Activated CD8-positive, alpha-beta T cell treated with anti-CD3 and anti-CD28 coated beads for 36 hours (primary cell): ENCODE data around the gene EAF2. TPM values are rescaled to one million over a fixed set of nuclear protein-coding genes. Genes with fewer than 3 reads are reported as not detected.
"Not testable (repeated sequence)": the region's sequence is repeated elsewhere in the genome, so short reads cannot be mapped to it uniquely, and the experiment has no call there.

Experiments
- ATAC-seq: fragments of 200-7000 bp; cut with Tn5 transposase; one replicate; pipeline ENCODE4 v1.10.0; 2021; ENCODE audit warnings: mild to moderate bottlenecking, moderate library complexity
- CTCF ChIA-PET: fragments of 350-600 bp; sonication (Branson Sonifier 250); formaldehyde crosslinking; loops from one replicate; lab custom pipeline; 2021; ENCODE audit warnings: antibody characterized with exemption; lab: Charles Lee
- POLR2A ChIA-PET: fragments of 350-600 bp; sonication (Branson Sonifier 250); formaldehyde crosslinking; loops from one replicate; lab custom pipeline; 2021; ENCODE audit warnings: antibody characterized with exemption; lab: Charles Lee
- DNase-seq: peaks from one replicate; pipeline ENCODE4 v3.0.0-alpha.2; 2020
- H3K27ac Mint-ChIP-seq: one replicate; pipeline ENCODE4 v1.8.0; 2021; ENCODE audit warnings: mild to moderate bottlenecking, mixed read lengths
- H3K27me3 Mint-ChIP-seq: one replicate; pipeline ENCODE4 v1.8.0; 2021; ENCODE audit warnings: mixed read lengths
- H3K36me3 Mint-ChIP-seq: one replicate; pipeline ENCODE4 v1.8.0; 2021; ENCODE audit warnings: low read depth, mixed read lengths
- H3K4me1 Mint-ChIP-seq: one replicate; pipeline ENCODE4 v1.8.0; 2021; ENCODE audit warnings: low read depth, mixed read lengths
- H3K4me3 Mint-ChIP-seq: one replicate; pipeline ENCODE4 v1.8.0; 2021; ENCODE audit warnings: mild to moderate bottlenecking, moderate library complexity, mixed read lengths
- H3K9me3 Mint-ChIP-seq: one replicate; pipeline ENCODE4 v1.8.0; 2021; ENCODE audit warnings: mixed read lengths
- intact Hi-C: fragments of 100-400 bp; cut with micrococcal nuclease; formaldehyde crosslinking; loops from one replicate; pipeline ENCODE4 v1.10.0; 2022
- total RNA-seq, 2 experiments: library from RNA; stranded (reverse); gene quantifications; one replicate each; pipeline ENCODE4 v1.2.3, GENCODE V29; 2021
- TF ChIP-seq, protein P1 (sequence below): fragments of 200-600 bp; IDR thresholded peaks from one replicate; pipeline ENCODE4 v1.8.0; 2022; ENCODE audit warnings: antibody characterized with exemption, mild to moderate bottlenecking

Gene EAF2
- total RNA-seq, 2 experiments from 2014 or later, result 13.4 to 14.4 TPM

DNA sequence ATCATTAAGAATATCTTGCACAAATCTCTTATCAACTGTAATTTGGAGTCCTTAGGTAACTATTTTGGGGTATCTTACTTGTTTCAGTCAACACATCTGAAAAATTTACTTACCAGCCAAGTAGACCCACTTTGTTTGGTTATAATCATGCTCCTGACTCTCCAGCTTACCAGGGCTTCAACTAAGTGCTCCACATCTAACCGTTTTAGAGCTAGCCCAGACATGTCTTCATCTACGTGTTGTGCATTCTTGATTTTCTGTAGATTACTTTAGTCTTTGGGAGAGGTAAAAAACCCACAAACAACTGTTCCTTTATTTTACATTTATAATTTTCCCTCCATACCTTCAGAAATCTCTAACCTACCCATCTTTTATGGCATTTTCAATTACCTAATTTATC is 17.2 kb downstream of the EAF2 start:
- Mint-ChIP-seq H3K4me1 (no peaks in the 10 kb centered on the region), H3K27ac (no peak overlapping the region), H3K27me3 (no peaks in the 10 kb centered on the region), H3K9me3 (no peaks in the 10 kb centered on the region), H3K36me3 (peaks cover 4% of the 10 kb centered on the region), H3K4me3 (no peak overlapping the region)
- DNase-seq (no peak), ATAC-seq (no peak)
- POLR2A ChIA-PET, result no interaction called here
- CTCF ChIA-PET, result no interaction called here
- TF ChIP-seq, protein P1, sequence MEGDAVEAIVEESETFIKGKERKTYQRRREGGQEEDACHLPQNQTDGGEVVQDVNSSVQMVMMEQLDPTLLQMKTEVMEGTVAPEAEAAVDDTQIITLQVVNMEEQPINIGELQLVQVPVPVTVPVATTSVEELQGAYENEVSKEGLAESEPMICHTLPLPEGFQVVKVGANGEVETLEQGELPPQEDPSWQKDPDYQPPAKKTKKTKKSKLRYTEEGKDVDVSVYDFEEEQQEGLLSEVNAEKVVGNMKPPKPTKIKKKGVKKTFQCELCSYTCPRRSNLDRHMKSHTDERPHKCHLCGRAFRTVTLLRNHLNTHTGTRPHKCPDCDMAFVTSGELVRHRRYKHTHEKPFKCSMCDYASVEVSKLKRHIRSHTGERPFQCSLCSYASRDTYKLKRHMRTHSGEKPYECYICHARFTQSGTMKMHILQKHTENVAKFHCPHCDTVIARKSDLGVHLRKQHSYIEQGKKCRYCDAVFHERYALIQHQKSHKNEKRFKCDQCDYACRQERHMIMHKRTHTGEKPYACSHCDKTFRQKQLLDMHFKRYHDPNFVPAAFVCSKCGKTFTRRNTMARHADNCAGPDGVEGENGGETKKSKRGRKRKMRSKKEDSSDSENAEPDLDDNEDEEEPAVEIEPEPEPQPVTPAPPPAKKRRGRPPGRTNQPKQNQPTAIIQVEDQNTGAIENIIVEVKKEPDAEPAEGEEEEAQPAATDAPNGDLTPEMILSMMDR, result no peak
- intact Hi-C loops, result no loop called here

DNA sequence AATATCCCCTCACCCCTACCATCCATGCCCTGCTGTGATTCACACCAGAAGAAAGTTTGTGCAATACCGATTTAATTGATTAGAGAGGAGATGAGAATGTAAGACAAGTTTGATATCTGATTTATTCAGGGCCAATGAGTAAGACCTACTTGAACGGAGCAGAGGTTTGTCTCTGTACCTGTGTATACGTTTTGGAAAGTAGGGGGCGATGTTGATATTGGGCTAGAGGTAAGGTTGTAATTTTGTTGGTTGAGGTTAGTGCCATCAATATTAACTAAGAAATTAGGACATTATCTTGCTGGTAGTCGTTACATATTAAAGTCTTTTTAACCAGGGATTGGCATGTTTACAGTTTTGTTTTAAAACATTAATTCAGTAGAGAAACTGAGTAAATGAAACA is 20.5 kb downstream of the EAF2 start:
- H3K36me3 Mint-ChIP-seq, result peaks cover 27% of the 10 kb centered on the region
- peaks cover 2% of the 10 kb centered on the region for H3K9me3 Mint-ChIP-seq
- TF ChIP-seq, protein P1, result no peak
- POLR2A ChIA-PET, result no interaction called here
- no peak overlapping the region for H3K27ac Mint-ChIP-seq
- DNase-seq (peak; percentile 3), ATAC-seq (no peak)
- intact Hi-C loops, result no loop called here
- CTCF ChIA-PET, result no interaction called here
- no peaks in the 10 kb centered on the region for H3K27me3 Mint-ChIP-seq
- no peak overlapping the region for H3K4me3 Mint-ChIP-seq
- no peaks in the 10 kb centered on the region for H3K4me1 Mint-ChIP-seq

GRCh38 chr3:121857778-121858177 is 22.8 kb downstream of the EAF2 start:
- DNase-seq, CTCF ChIA-PET, H3K27ac Mint-ChIP-seq, H3K27me3 Mint-ChIP-seq, intact Hi-C loops, H3K9me3 Mint-ChIP-seq, H3K4me1 Mint-ChIP-seq, H3K4me3 Mint-ChIP-seq, ATAC-seq, POLR2A ChIA-PET: not testable (repeated sequence)
- peaks cover 27% of the 10 kb centered on the region for H3K36me3 Mint-ChIP-seq

GRCh38 chr3:121863247-121863646 is 28.2 kb downstream of the EAF2 start:
- H3K4me3 Mint-ChIP-seq, ATAC-seq, CTCF ChIA-PET, POLR2A ChIA-PET, H3K27ac Mint-ChIP-seq, H3K9me3 Mint-ChIP-seq, intact Hi-C loops, DNase-seq, H3K4me1 Mint-ChIP-seq, H3K27me3 Mint-ChIP-seq: not testable (repeated sequence)
- peaks cover 24% of the 10 kb centered on the region for H3K36me3 Mint-ChIP-seq

- Mint-ChIP-seq H3K4me3 (no peak overlapping the region), H3K4me1 (no peaks in the 10 kb centered on the region), H3K36me3 (peaks cover 19% of the 10 kb centered on the region), H3K27ac (no peak overlapping the region), H3K27me3 (no peaks in the 10 kb centered on the region), H3K9me3 (no peaks in the 10 kb centered on the region)
- POLR2A ChIA-PET, result no interaction called here
- CTCF ChIA-PET, result no interaction called here
- TF ChIP-seq, protein P1, result no peak
- ATAC-seq (no peak), DNase-seq (no peak)
- intact Hi-C loops, result no loop called here
Observed at GRCh38 chr3:121863801-121864200, 28.8 kb downstream of the EAF2 start.

DNA sequence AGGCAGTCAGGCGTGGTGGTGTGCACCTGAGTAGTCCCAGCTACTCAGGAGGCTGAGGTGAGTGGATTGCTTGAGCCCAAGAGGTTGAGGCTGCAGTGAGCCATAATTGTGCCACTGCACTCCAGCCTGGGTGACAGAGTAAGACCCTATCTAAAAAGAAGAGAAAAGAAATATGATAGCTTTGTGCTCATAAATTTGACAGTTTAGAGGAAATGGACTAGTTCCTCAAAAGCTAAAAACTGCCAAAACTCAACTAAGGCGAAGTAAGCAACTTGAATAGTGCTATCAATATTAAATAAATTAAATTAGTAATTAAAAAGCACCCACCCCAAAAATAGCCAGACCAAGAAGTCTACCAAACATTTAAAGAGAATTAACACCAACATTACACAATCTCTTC is 34.7 kb downstream of the EAF2 start:
- ChIA-PET CTCF (interaction anchor here (1.0 kb wide), 1 partner anchor 13 kb away, joined by 4 read pairs; no protein-coding TSS in a partner anchor), POLR2A (interaction anchor here (0.7 kb wide), 1 partner anchor 49 kb away, joined by 3 read pairs; no protein-coding TSS in a partner anchor)
- TF ChIP-seq, protein P1, result no peak
- Mint-ChIP-seq H3K27me3 (no peaks in the 10 kb centered on the region), H3K4me3 (no peak overlapping the region), H3K27ac (no peak overlapping the region), H3K9me3 (no peaks in the 10 kb centered on the region), H3K36me3 (peaks cover 11% of the 10 kb centered on the region), H3K4me1 (peaks cover 6% of the 10 kb centered on the region)
- intact Hi-C loops, result no loop called here
- no peak for DNase-seq
- no peak for ATAC-seq
